GM18861 (cell line): ENCODE data around the gene ZNF697.

ENCODE experiments used
- ATAC-seq: cut with Tn5 transposase; IDR thresholded peaks from one replicate; pipeline ENCODE4 v1.9.1; 2021; ENCODE audit not compliant: unreplicated experiment

Gene ZNF697

DNA sequence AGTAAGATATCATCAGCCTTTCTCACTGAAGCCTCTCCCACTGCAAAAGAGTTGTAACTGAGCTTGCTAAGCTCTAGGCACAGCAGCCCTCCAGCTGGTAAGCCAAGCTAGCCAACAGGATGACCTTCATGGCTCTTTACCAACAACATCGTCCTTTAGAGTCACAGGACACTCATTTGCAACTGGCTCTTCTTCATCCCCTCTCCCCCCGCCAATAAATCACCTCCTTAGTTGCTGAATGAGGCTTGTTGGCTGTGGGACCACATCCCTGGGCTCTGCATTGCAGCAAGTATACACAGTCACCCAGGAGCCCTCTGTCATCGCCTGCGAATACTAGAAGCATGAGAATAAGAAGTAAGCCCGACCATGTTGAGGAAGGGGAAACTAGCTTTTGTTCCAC, 16.0 kb upstream of the ZNF697 start:
- no peak for ATAC-seq

DNA sequence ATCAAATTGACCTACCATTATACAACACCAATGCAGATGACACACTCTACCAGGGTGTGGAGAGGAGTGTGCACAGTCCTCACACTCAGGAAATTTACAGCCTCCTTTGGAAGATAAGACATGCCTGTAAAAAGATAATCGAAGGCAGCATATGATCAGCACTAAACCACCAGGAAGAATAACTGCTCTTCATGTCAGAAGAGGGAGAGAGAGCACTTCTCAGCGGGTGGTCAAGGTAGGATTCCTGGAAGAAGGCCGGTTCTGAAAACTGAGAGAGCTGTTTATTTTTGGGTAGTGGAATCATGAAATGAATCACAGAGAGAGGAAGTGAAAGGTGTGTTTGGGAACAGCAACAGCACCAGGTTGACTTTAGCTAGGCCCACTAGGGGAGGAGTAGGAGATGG, 14.0 kb upstream of the ZNF697 start:
- peak; percentile 49 for ATAC-seq

DNA sequence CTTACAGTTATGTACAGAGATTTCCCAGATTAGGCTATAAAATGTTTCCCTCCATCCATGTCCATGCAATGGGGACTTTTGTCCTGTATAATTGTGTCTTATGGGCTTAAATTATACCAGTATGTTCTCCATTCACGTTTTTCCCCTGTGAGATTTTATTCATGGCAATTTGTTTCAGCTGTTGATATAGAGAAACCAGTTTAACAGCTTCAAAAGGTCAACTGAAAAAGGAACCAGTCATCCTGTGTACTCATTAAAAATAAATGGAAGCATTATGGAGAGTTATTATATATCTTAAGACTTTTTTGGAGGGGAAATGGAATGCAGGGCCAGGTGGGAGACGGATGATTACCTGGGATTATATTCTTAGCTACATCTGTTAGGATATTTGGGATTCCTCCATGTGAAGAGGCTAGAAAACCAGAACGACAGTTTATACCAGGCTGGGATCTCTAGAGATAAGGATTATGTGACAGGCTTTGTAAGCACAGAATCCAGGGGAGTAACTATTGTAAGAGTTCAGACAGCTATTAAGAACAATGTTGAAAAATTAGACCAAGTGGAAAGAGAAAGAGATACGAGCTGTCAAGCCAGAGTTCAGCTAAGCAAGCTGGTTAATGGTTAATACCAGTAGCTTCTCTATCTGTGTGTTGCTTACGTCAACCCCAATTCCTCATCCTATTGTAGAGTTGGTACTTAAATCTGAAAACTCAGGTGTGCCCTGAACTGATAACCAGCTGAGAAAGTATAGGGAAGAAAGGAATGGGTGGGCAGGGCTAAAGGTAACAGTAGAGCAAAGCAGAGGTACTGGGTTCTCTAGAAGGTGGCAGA, 12.4 kb upstream of the ZNF697 start:
- peak; percentile 80 for ATAC-seq

DNA sequence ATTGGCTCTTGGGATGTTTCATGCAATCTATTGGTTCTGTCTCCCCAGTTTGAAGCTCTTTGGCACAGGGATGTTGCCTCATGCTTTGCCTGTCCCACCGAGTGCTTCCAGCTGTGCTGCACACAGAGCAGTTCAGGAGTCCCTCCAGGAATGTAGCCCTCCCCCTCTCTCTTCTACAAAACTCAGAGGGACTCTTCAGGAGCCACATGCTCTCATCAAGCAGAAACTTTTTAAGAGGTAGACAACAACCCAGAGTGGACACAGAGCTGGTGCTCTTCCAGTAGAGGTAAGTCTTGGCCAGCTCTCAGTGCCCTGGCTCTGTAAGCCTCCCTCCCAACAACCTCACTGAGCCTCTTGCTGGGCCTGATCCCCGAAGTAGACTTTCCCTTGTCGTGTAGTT, 11.6 kb upstream of the ZNF697 start:
- no peak for ATAC-seq

DNA sequence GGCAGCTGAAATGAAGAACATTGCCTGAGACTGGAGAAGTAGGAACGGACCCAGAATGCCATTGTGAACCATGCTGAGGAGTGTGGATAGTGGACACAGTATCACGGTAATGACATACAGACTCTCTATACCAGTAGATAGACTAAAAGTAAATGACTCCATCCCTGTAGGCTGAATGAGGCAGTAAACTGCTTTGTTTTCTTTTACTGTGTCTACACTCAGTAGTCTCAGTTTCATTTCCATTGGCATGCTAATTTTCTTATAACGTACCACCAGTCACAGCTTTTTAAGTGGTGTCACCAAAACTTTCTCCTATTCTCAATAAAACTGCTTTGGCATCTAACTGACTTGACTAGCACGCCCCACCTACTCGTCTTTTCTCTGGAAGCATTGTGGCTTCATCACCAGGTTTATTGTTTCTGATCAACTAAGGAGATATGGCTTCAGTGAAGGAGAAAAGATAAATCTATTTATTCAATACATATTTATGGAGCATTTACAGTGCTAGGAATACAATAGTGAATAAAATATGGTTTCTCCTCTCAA, 8.4 kb upstream of the ZNF697 start:
- peak; percentile 32 for ATAC-seq

DNA sequence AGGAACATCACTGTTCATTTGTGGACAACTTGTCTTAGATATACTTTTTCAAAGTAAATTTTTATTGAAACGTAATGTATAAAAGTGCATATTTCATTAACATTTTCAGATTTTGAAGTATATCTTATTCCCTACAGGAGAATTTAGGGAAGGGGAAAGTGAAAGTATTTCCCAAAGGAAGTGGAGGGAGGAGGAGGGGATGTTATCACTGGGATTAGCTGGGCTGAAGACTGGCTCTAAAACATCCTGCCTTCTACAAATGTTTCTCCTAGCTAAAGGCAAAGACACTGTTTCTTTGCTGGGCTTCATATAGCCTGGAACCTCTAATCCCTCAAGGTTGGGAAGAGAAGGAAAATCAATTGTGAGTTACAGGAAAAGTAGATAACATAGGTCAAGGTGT, 7.1 kb upstream of the ZNF697 start:
- ATAC-seq: no peak

DNA sequence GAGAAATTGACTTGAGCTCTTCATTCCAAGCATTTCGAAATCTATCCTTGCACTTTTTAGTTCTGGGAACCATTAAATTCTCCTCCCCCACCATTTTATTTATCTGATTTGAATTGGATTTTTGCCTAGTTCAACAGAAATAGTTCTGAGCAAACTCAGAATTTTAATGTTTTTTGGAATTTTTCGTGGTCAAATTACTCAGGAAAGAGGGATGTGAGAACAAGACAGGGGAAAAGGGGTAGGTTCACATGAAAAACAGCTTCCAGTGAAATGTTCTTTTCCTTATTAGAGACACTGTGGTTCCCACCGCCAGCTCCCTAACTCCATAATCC, 5.7 kb upstream of the ZNF697 start:
- no peak for ATAC-seq

DNA sequence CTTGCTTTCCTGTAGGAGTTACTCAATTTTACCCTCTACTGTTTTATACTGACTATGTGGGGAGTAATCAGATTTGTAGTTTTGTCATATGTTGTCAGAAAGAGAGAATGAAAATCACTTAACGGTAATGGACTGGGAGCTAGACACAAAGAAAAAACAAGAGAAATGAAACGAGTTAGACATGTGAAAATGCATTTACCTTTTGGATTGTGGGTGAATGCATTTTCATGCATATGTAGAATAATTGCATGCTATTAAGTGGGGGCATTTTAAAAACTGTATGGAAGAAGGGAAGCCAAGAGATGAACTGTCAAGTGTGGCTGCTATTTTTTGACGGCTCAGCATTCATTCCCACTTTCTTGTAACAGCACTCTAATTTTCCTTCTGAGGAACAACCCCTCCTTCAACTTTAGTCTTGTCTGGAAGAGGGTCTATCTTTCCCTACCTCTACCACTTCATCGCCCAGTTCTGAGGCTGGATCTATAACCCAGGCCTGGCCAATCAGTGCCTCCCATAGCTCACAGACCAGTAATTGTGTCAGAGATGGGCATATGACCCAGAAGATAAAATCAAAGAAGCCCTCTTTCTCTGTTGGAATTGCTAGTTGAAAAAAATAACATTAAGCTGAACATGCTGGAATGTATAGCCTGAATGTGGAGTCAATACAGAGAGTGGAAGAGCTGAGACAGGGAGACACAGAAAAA, 5.2 kb upstream of the ZNF697 start:
- no peak for ATAC-seq

DNA sequence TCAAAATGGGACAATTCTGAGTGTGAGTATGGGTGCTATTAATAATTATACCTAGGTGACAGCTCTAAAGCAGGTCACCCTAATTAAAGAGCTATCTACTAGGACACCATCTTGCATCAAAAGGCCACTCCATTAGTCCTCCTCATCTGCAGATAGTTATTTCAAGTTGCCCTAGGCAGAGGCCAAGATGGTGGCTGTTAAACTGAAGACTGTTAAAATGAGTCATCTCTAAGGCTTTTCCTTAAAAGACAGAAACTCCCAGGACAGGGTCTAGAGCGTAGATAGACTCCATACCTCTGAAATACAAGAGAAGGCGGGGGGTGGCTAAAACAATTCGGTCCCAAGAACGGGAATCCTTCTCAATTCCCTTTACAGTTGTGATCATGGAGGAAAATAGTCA, 4.5 kb upstream of the ZNF697 start:
- ATAC-seq: no peak

DNA sequence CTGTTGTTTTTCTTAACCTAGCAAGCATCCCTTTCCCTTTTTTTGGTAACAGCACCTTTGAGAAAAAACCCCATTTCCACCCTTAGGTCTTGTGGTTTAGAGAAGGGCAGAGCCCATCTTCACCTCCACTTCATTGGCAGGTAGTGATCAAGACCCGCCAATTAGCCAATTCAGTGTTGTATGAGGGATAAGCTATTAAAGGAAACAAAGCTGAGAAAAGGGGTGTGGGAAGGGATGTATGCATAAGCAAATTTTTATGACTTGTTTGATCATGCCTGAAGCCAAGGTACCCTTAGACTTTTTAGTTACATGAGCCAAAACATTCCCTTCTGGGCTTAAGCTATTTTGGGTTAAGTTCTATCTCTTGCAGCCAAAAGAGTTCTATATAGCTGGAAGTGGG, 3.6 kb upstream of the ZNF697 start:
- ATAC-seq: no peak

DNA sequence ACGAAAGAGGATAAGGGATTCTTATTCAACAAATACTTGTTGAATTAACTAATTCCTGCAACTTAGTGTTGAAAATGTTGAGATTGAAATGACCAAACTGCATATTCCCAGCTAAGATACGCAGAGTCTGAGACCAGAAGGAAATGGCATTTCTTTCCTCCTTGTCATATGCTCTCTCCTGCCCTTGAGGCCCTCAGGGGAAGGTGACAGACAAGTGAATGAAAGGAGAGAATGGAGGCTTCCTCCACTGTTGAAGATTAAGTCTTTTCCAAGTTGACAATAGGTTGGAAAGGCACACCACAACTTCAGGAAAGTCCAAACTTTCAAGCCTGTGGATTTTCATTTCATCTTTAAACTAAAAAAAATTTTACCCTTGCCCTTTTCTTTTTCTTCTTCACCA, 3.1 kb upstream of the ZNF697 start:
- no peak for ATAC-seq

DNA sequence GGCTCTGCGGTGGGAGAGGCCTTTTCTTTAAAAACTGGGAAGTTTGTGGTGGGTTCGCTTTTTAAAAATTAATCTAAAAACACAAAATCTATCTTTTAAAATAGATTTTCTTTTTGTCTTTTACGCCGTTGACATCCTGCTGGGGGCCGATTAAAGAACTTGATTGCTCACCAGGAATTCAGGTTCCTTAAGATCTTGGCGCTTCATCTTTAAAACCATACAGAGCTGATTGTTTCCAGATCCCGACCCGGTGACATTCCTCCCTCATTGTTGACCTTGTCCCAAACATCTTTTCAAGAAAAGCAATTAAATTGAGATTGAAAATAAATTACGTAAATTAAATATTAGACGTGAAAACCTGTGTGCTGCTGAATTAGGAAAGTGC, 546 bp upstream of the ZNF697 start:
- no peak for ATAC-seq

DNA sequence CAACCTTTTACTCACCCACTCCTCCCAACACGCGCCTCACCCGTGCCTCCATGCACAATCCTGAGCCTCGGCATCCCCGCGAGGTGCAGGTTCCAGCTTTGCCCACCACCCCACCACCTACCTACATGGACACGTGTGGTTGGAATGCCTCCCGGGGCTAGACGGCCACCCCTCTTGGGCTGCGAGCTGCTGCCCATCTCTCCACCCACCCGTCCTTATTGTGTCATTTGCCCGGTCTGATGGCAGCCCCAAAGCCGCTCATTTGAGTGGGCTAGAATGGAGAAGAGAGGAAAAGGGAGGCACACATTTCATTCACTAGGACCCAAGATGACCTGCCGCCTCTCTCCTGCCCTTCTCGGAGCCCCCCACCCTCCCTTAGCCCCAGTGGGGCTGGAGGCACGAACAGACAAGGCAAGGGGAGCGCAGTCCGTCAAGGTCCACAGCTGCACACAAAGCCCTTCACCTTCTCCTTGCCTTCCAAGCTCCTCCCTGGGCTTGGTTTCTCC, 785 bp downstream of the ZNF697 start:
- no peak for ATAC-seq

DNA sequence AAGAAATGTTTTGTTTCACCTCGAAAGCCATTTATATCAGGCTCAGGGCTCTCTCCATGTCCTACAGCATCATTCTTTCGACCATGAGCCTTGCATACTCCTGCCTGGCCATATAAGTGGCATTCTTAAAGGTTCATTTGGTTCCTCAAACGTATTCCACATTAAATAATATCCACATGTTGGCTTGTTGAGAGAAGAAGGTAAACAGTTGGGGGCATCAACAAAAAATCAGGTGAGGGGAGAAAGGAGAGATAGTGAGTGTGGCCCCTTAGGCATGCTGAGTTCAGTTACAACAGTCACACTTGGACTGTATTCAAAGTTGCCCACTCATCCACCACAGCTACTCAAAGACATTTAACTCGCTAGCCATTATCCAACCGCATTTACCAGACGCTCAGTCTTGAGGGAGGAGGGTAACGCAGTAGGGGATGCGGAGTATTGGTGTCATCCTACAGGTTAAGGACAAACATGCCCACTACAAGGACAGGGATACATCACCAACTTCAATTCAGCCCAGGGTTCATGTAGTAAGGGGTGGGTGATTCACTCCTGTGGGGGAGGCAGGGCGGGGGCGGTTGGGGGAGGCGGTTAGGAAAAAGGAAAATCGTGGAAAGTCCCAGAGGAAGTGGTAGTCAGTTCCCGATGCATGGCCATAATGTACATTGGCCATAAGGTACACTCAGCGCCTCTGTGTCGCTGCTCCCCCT, 1.4 kb downstream of the ZNF697 start:
- no peak for ATAC-seq

DNA sequence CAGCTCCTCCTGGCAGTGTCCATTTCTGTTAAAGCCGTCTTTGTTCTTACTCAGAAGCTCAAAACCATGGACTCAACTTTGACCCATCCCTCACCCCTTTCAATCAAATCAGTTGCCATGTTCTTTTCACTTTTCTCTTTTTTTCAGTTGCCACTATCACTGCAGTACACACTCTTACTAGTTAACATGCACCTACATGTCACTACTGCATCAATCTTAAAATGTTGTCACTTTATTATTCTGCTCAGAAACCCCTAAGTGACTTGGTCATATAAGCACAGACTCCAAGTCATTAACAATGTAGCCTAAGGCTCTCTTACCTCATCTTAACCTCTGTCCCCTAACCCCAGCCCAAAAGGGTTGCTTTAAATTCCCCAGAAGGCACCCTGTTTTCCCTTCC, 9.0 kb downstream of the ZNF697 start:
- no peak for ATAC-seq

DNA sequence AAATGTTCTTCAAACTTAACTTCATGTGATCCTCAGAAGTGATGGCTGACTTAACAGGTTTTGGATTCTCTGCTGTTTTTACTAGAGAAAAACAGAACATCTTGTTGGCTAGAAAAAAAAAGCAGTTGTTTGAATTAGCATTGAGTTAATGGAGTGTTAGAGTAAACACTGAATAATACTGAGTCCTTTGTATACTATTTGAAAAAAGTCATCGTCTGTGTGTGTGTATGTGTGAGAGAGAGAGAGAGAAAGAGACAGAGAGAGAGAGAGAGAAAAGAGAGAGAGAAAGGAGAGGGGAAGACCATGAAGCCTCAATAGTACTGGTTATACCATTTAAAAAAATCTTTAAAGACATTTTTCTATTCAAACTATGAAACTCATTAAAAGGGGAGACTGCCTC, 10.4 kb downstream of the ZNF697 start:
- no peak for ATAC-seq

DNA sequence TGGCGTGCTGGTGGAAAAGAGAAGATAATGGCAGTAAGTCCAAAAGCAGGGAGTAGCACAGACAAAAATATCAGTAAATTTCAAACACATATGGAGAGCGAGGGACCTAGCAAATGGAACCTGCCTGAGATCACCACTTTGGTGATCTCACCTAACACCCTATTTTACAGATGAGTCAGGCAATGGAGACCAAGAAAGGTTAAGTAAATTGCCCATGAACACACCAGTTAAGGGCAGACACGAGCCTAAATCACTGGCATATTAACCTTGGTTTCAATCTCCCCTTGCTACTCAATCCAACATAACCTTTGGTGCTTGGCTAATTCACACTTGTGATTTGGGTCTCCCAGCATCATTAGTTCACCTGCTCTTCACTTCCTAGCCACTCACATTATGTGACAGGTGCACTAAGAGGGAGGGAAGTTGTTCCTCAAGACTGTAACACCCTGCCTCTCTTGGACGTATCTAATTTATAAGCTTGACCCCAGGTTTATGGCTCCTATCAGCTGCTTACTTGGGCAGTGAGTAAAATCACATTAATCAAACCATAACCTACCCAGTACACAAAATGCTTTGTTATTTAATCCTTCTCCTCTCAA, 11.5 kb downstream of the ZNF697 start:
- no peak for ATAC-seq

DNA sequence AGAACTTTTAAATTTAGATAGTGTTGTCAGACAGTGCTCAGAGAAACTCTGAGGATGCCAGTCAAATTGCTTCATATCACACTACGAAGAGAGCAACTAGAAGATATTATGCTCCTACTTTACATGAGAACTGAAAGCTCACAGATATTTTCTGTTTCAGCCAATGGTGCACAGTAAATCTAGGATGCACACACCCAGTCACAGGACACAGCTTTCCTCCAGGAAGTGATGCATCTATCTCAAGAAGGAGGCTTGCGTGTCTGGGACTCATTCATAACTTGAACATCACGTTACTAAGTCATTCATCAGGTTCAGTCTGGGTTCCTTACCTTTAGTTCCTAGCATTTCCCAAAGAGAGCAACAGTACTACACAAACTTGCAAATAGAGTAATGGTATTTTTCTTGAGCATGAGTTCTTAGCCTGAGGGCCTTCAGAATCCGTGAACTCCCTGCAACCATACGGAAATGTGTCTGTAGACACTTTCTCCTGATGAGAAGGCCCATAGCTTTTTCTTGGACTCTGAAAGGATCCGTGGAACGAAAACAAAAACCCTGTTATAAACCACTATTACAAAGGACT, 12.2 kb downstream of the ZNF697 start:
- ATAC-seq: no peak

DNA sequence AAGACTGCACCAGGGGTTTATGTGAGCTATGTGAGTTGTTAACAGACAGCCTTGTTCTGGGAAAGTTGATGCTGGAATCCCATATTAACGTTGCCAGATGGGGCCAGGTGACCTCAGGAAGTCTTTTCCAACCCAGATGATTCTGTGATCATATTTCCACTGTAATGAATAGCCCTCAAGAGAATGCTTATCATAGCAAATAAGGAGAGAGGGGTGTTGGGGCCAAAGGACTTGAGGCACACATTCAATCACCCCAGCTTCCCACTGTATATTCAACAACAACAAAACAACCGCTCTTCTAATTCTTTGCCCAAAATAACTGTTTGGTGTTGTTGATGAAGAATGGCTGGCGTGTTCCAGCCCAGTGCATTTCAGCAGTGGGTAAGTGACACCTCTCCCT, 14.1 kb downstream of the ZNF697 start:
- no peak for ATAC-seq

DNA sequence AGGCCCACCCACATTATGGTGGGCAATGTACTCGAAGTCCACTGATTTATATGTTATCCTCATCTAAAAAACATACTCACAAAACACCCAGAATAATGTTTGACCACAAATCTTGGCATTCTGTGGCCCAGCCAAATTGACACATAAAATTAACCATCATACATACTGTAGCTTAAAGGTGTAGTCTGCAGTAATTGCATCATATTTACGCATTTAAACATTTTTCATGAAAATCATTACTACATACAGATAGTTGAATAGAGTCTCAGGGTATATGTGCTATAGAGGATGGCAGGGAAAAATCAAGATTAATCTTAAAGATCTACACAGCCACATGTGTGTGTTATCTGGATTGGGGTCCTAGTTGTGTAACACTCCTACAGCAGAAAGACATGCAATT, 14.5 kb downstream of the ZNF697 start:
- ATAC-seq: no peak

DNA sequence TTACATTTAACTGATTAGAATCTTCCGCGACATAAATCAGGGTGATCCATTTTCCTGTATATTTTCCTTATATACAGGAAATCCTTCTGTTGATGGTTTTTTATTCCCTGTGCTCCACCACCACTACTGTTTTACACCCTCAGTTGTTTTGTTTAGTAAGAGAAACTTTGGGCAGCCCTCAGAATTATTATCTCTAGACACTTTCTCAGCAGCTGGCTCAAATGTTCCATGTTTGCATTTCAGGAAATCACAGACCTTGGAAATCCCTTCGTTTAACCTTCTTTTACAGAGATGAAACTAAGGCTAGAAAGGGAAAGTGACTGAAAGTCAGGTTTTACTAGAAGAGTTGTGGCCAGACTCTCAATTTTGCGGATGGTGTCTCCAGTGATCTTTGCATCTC, 15.2 kb downstream of the ZNF697 start:
- ATAC-seq: no peak
